HepG2 (cell line): Measurements from ENCODE around the gene PRSS48. TPM values are rescaled to one million over a fixed set of nuclear protein-coding genes. Genes with fewer than 3 reads are reported as not detected.
A peak's percentile ranks its signal among the peaks of the same experiment; 100 is the strongest.

Experiments used
- AHDC1 ChIP-seq: sonication (generic); formaldehyde crosslinking; IDR thresholded peaks from 2 replicates; pipeline ENCODE4 v1.5.1; 2020; ENCODE audit warnings: mild to moderate bottlenecking, missing genetic modification reagents, borderline replicate concordance
- BRD4 ChIP-seq: sonication (generic); formaldehyde crosslinking; IDR thresholded peaks from 2 replicates; pipeline ENCODE4 v1.4.0; 2020; ENCODE audit warnings: missing genetic modification reagents
- ELF1 ChIP-seq: sonication (generic); formaldehyde crosslinking; IDR thresholded peaks from 2 replicates; pipeline ENCODE4 v1.4.0; 2020; ENCODE audit warnings: missing genetic modification reagents
- GATA4 ChIP-seq: sonication (generic); IDR thresholded peaks from 2 replicates; pipeline ENCODE4 v1.6.1; 2016; ENCODE audit warnings: antibody characterized with exemption, low read depth, borderline replicate concordance
- GMEB1 ChIP-seq: sonication (generic); formaldehyde crosslinking; IDR thresholded peaks from 2 replicates; pipeline ENCODE4 v1.5.1; 2020; ENCODE audit warnings: missing genetic modification reagents, mild to moderate bottlenecking, borderline replicate concordance
- KLF16 ChIP-seq, 2 experiments: sonication (generic) in 1 of 2; formaldehyde crosslinking in 1 of 2; IDR thresholded peaks; 2 replicates each; pipeline versions ENCODE4 v1.6.1 to v1.8.0; 2016 to 2023; ENCODE audit warnings: missing genetic modification reagents in 2 of 2, missing compliant biosample characterization in 1 of 2
- LCORL ChIP-seq, 2 experiments: fragments of 450-650 bp in 1 of 2; sonication (generic) in 1 of 2; formaldehyde crosslinking in 1 of 2; IDR thresholded peaks; 2 replicates each; pipeline versions ENCODE4 v1.5.0 to v1.6.1; 2017 to 2020; ENCODE audit warnings: antibody characterized with exemption in 1 of 2, missing genetic modification reagents in 1 of 2
- MEF2D ChIP-seq: sonication (generic); formaldehyde crosslinking; IDR thresholded peaks from 2 replicates; pipeline ENCODE4 v1.5.1; 2020; ENCODE audit warnings: mild to moderate bottlenecking, missing genetic modification reagents
- MIER2 ChIP-seq: IDR thresholded peaks from 2 replicates; pipeline ENCODE4 v1.6.1; 2016; ENCODE audit warnings: missing biosample characterization, missing genetic modification reagents
- MIXL1 ChIP-seq: IDR thresholded peaks from 2 replicates; pipeline ENCODE4 v1.6.1; 2016
- NFKBIZ ChIP-seq: IDR thresholded peaks from 2 replicates; pipeline ENCODE4 v1.6.1; 2018; ENCODE audit warnings: missing genetic modification reagents, missing compliant biosample characterization
- NR2F6 ChIP-seq, 2 experiments: IDR thresholded peaks; 2 replicates each; pipeline ENCODE4 v1.6.1; 2016; ENCODE audit warnings: antibody characterized with exemption in 1 of 2, mild to moderate bottlenecking in 1 of 2
- ONECUT2 ChIP-seq: sonication (generic); formaldehyde crosslinking; IDR thresholded peaks from 2 replicates; pipeline ENCODE4 v1.4.0; 2020; ENCODE audit warnings: missing genetic modification reagents
- POGZ ChIP-seq: sonication (generic); formaldehyde crosslinking; IDR thresholded peaks from 2 replicates; pipeline ENCODE4 v1.4.0; 2020; ENCODE audit warnings: mild to moderate bottlenecking, missing genetic modification reagents
- RCOR2 ChIP-seq: IDR thresholded peaks from 2 replicates; pipeline ENCODE4 v1.6.1; 2016; ENCODE audit warnings: missing biosample characterization, missing genetic modification reagents
- SMYD3 ChIP-seq: sonication (generic); formaldehyde crosslinking; IDR thresholded peaks from 2 replicates; pipeline ENCODE4 v1.8.1; 2023; ENCODE audit warnings: mild to moderate bottlenecking, missing genetic modification reagents
- ZBTB1 ChIP-seq: sonication (generic); formaldehyde crosslinking; IDR thresholded peaks from 2 replicates; pipeline ENCODE4 v1.4.0; 2020; ENCODE audit warnings: missing genetic modification reagents, borderline replicate concordance
- ZFP36 ChIP-seq: fragments of 150-350 bp; IDR thresholded peaks from 2 replicates; pipeline ENCODE4 v1.6.1; 2018; ENCODE audit warnings: borderline replicate concordance, low read length, low read depth; ENCODE audit not compliant: partially characterized antibody
- ZGPAT ChIP-seq: IDR thresholded peaks from 2 replicates; pipeline ENCODE4 v1.6.1; 2016; ENCODE audit warnings: mild to moderate bottlenecking
- ZMYM4 ChIP-seq: sonication (generic); formaldehyde crosslinking; IDR thresholded peaks from 2 replicates; pipeline ENCODE4 v1.8.1; 2023; ENCODE audit warnings: mild to moderate bottlenecking, missing genetic modification reagents
- ZNF800 ChIP-seq: sonication (generic); formaldehyde crosslinking; IDR thresholded peaks from 2 replicates; pipeline ENCODE4 v1.4.0; 2020; ENCODE audit warnings: missing genetic modification reagents
- polyA plus RNA-seq, 8 experiments: library from polyadenylated mRNA; depleted of rRNA in 3 of 8; stranded (reverse) in 7 of 8; unstranded in 1 of 8; fragments of >200 nt; fragmentation: Illumina TruSeq in 4 of 8; extraction: Trizol in 4 of 8; gene quantifications; 2 replicates each; pipeline versions ENCODE4 v1.2.1 to v1.2.3, GENCODE V29; 2011 to 2016; ENCODE audit warnings: low read depth in 4 of 8, missing spikeins in 1 of 8, mixed read lengths in 1 of 8; ENCODE audit not compliant: insufficient read depth in 1 of 8
- total RNA-seq, 5 experiments: library from RNA; depleted of rRNA; stranded (reverse); fragments of >200 nt; fragmentation: Illumina TruSeq; extraction: Trizol; gene quantifications; 2 replicates each; pipeline ENCODE4 v1.2.3, GENCODE V29; 2016; ENCODE audit warnings: low read depth in 1 of 5

The PRSS48 gene
- total and polyA plus RNA-seq, 2 of the 13 experiments (the other 11 are each of a cell fraction or from before 2014, with no cell fraction given), result not detected

GRCh38 chr4:151267104-151267503, 9.9 kb upstream of the PRSS48 start (continued):
- peak; percentile 59 for TF ChIP-seq AHDC1 (CRISPR knock-in tag)
- TF ChIP-seq POGZ (CRISPR knock-in tag), result peak; percentile 84
- TF ChIP-seq KLF16 (CRISPR knock-in tag; IDR thresholded peaks at IDR 0.05), result 0 out of 4 replicates have a peak, but pooled peaks of 1 of the 2 experiments have one; percentile 17
- no peak for TF ChIP-seq NFKBIZ (CRISPR knock-in tag)
- peak; percentile 12; the same call in 1 of the 2 replicates for TF ChIP-seq MEF2D (CRISPR knock-in tag)
- 0 out of 2 replicates have a peak, but pooled peaks have one; percentile 49 for TF ChIP-seq RCOR2
- peak; percentile 59; the same call in 1 of the 2 replicates for TF ChIP-seq ZGPAT (CRISPR knock-in tag)
- no peak for TF ChIP-seq GMEB1 (CRISPR knock-in tag)
- TF ChIP-seq ZMYM4, result peak; percentile 78
- no peak for TF ChIP-seq MIER2 (CRISPR knock-in tag)
- TF ChIP-seq NR2F6 (IDR thresholded peaks at IDR 0.05), result peak; percentile 92
- TF ChIP-seq NR2F6 (CRISPR knock-in tag; IDR thresholded peaks at IDR 0.05), result peak; percentile 94
- TF ChIP-seq BRD4 (CRISPR knock-in tag), result no peak
- TF ChIP-seq MIXL1 (CRISPR knock-in tag), result 0 out of 2 replicates have a peak, but pooled peaks have one; percentile 32
- no peak for TF ChIP-seq SMYD3 (CRISPR knock-in tag)
- TF ChIP-seq ZNF800 (CRISPR knock-in tag), result no peak
- no peak for TF ChIP-seq ZFP36
- no peak for TF ChIP-seq ZBTB1 (CRISPR knock-in tag)
- TF ChIP-seq LCORL (IDR thresholded peaks at IDR 0.05), result no peak
- TF ChIP-seq LCORL (CRISPR knock-in tag; IDR thresholded peaks at IDR 0.05), result no peak
- TF ChIP-seq GATA4, result no peak
- TF ChIP-seq ONECUT2 (CRISPR knock-in tag), result peak; percentile 79
- TF ChIP-seq ELF1 (CRISPR knock-in tag), result no peak
